DND-41 (cell line): ENCODE data around the gene ANO2.

Experiments
- ATAC-seq: fragments of 200-7000 bp; cut with Tn5 transposase; 3 replicates; pipeline ENCODE4 v1.9.1; 2021; ENCODE audit warnings: low read depth; ENCODE audit not compliant: insufficient read depth
- DNase-seq: peaks from one replicate; pipeline ENCODE4 v3.0.0-alpha.2; 2020
- H2AFZ ChIP-seq: 2 replicates; pipeline ENCODE4 v1.6.0; 2012; ENCODE audit warnings: low read depth, low read length
- H3K27ac ChIP-seq: 2 replicates; pipeline ENCODE4 v1.5.1; 2012; ENCODE audit warnings: low read length, inconsistent platforms
- H3K27me3 ChIP-seq: fragments of 200-600 bp; sonication (generic); 2 replicates; pipeline ENCODE4 v1.6.0; 2012; ENCODE audit warnings: low read length, mild to moderate bottlenecking, inconsistent platforms; ENCODE audit not compliant: insufficient read depth, poor library complexity
- H3K36me3 ChIP-seq: 2 replicates; pipeline ENCODE4 v1.5.1; 2012; ENCODE audit warnings: low read length, inconsistent platforms; ENCODE audit not compliant: insufficient read depth
- H3K4me1 ChIP-seq: 2 replicates; pipeline ENCODE4 v1.5.1; 2012; ENCODE audit warnings: mild to moderate bottlenecking, low read length; ENCODE audit not compliant: insufficient read depth
- H3K4me2 ChIP-seq: 2 replicates; pipeline ENCODE4 v1.6.0; 2012; ENCODE audit warnings: mild to moderate bottlenecking, moderate library complexity, low read length, inconsistent platforms; ENCODE audit not compliant: insufficient read depth
- H3K4me3 ChIP-seq, 2 experiments: fragments of 200-600 bp in 1 of 2; shearing (Covaris generic) in 1 of 2; 2 replicates each; pipeline ENCODE4 v1.5.1; 2012 to 2016; ENCODE audit warnings: inconsistent platforms in 2 of 2, low read length in 2 of 2, mild to moderate bottlenecking in 2 of 2, low read depth in 1 of 2, moderate library complexity in 1 of 2
- H3K79me2 ChIP-seq: 2 replicates; pipeline ENCODE4 v1.6.0; 2012; ENCODE audit warnings: low read length, inconsistent platforms; ENCODE audit not compliant: insufficient read depth
- H3K9ac ChIP-seq: 2 replicates; pipeline ENCODE4 v1.6.0; 2012; ENCODE audit warnings: low read depth, mild to moderate bottlenecking, inconsistent platforms, low read length, moderate library complexity
- H3K9me3 ChIP-seq: 2 replicates; pipeline ENCODE4 v1.5.1; 2012; ENCODE audit warnings: low read length, moderate library complexity, mild to moderate bottlenecking, inconsistent platforms; ENCODE audit not compliant: insufficient read depth, severe bottlenecking
- H4K20me1 ChIP-seq: 2 replicates; pipeline ENCODE4 v1.6.0; 2012; ENCODE audit warnings: low read length; ENCODE audit not compliant: insufficient read depth
- EZH2 ChIP-seq: IDR thresholded peaks from 3 replicates; pipeline ENCODE4 v1.6.1; 2012; ENCODE audit warnings: borderline replicate concordance, low read depth, mild to moderate bottlenecking, moderate library complexity, low read length, inconsistent platforms; ENCODE audit not compliant: severe bottlenecking
- TF ChIP-seq, protein P1 (sequence below): IDR thresholded peaks from 2 replicates; pipeline ENCODE4 v1.5.1; 2012; ENCODE audit warnings: borderline replicate concordance, low read length, moderate library complexity, mild to moderate bottlenecking; ENCODE audit not compliant: poor library complexity, severe bottlenecking; ENCODE audit errors: extremely low read depth

The ANO2 gene

DNA sequence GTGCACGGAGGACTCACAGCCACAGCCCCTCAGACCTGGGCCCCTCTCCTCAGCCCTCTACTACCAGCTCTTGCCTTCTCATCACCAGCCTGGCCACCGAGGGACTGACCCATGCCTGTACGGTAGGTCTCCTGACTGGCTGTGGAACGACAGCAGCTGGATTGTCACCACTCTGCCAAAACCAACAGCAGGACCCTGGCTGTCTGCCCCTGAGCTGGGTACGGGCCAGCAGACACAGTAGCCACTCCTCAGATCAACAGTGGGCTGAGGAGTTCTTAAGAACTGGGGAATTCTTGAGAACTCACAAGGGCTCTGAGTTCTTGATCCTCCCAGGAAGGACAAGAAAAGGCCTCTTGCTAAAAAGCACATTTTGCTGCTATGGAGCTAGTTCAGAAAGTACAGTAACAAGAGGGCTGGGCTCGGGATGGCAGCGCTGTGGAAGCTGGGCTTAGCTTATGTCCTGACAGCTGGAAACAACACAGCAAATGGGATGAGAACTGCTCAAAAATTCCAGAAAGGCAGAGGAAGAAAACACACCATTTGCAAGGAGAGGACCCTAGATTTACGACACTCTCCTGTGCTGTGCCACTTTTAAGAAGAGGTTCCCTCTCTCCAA is 176.4 kb downstream of the ANO2 start:
- Histone ChIP-seq H3K9ac (no peak overlapping the region), H3K4me2 (no peak overlapping the region), H3K79me2 (no peaks in the 10 kb centered on the region), H2AFZ (no peak overlapping the region), H3K27me3 (peaks cover 21% of the 10 kb centered on the region), H4K20me1 (no peaks in the 10 kb centered on the region), H3K4me1 (no peaks in the 10 kb centered on the region), H3K27ac (no peak overlapping the region), H3K4me3 (no peak overlapping the region), H3K9me3 (no peaks in the 10 kb centered on the region), H3K36me3 (no peaks in the 10 kb centered on the region)
- ATAC-seq (no peak), DNase-seq (no peak)
- no peak for TF ChIP-seq EZH2
- TF ChIP-seq, protein P1, sequence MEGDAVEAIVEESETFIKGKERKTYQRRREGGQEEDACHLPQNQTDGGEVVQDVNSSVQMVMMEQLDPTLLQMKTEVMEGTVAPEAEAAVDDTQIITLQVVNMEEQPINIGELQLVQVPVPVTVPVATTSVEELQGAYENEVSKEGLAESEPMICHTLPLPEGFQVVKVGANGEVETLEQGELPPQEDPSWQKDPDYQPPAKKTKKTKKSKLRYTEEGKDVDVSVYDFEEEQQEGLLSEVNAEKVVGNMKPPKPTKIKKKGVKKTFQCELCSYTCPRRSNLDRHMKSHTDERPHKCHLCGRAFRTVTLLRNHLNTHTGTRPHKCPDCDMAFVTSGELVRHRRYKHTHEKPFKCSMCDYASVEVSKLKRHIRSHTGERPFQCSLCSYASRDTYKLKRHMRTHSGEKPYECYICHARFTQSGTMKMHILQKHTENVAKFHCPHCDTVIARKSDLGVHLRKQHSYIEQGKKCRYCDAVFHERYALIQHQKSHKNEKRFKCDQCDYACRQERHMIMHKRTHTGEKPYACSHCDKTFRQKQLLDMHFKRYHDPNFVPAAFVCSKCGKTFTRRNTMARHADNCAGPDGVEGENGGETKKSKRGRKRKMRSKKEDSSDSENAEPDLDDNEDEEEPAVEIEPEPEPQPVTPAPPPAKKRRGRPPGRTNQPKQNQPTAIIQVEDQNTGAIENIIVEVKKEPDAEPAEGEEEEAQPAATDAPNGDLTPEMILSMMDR = no peak

DNA sequence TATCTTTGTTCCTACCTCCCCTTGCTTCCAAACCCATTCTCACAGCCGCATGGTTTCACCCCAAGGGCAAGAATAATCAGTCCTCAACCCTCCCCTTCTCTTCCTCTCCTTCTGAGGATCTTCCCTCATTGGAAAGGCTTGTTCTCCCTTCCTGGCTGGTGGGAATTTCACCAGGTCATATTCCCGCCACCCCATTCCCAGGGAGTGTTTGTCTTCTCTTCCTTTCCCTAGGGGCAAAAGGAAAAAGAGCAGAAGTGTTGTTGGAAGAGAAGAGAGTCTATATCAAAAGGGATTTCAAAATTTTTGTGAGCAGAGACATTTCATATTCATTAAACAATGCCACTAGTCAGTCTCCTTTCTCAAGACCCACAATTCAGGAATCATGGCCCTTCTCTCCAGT is 176.9 kb downstream of the ANO2 start:
- DNase-seq (no peak), ATAC-seq (no peak)
- H2AFZ ChIP-seq = no peak overlapping the region
- no peaks in the 10 kb centered on the region for H4K20me1 ChIP-seq
- TF ChIP-seq EZH2 = no peak
- TF ChIP-seq, protein P1 = no peak
- no peak overlapping the region for H3K4me2 ChIP-seq
- no peak overlapping the region for H3K27ac ChIP-seq
- H3K4me1 ChIP-seq = no peaks in the 10 kb centered on the region
- H3K4me3 ChIP-seq = no peak overlapping the region
- no peak overlapping the region for H3K9ac ChIP-seq
- no peaks in the 10 kb centered on the region for H3K9me3 ChIP-seq
- H3K79me2 ChIP-seq = no peaks in the 10 kb centered on the region
- H3K27me3 ChIP-seq = peaks cover 17% of the 10 kb centered on the region
- no peaks in the 10 kb centered on the region for H3K36me3 ChIP-seq

DNA sequence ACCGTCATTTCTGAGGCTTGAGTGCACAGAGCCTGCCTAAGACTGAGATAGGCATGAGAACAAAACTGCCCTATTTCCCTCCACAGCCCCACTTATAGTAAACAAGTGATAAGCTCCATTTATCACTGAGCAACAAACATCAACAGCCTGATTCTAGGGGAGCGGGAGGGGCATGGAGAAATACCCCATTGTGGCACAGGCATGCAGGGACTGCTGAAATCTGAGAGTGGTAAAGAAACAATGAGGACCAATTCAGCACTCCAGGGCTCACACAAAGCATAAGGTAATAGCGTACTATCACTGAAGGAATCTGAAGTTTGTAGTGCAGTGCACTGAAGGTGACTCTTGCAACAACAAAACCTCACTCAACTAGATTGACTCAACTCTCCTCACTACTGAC is 186.7 kb downstream of the ANO2 start:
- H3K4me3 ChIP-seq = no peak overlapping the region
- TF ChIP-seq, protein P1 = no peak
- TF ChIP-seq EZH2 = no peak
- no peak overlapping the region for H3K4me2 ChIP-seq
- no peak overlapping the region for H3K9ac ChIP-seq
- no peaks in the 10 kb centered on the region for H3K36me3 ChIP-seq
- H3K79me2 ChIP-seq = no peaks in the 10 kb centered on the region
- no peaks in the 10 kb centered on the region for H3K9me3 ChIP-seq
- no peaks in the 10 kb centered on the region for H4K20me1 ChIP-seq
- no peak for DNase-seq
- no peak for ATAC-seq
- H2AFZ ChIP-seq = no peak overlapping the region
- no peak overlapping the region for H3K27ac ChIP-seq
- H3K27me3 ChIP-seq = peaks cover 14% of the 10 kb centered on the region
- no peaks in the 10 kb centered on the region for H3K4me1 ChIP-seq

DNA sequence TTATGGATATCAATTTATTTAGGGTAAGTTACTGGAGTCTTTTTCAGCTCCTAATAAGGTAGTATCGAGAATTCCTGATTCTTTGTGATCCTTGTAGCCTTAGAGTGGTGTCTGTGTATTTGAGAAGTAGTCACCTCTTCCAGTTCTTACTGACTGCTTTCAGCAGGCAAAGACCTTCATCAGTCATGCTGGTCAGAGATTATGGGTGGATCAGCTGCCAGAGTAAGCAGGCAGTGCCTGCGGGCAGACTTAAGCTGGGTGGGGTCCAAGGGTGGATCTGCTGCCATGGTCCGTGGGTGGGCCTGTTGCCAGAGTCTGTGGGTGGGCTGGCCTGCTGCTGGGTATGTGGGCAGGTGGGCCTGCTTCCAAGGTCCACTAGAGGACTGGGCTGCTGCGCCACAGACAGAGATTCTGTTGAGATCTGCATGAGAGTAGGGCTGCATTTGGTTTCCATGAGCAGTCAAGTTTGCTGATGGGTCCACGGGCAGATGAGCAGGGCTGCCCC is 188.7 kb downstream of the ANO2 start:
- no peaks in the 10 kb centered on the region for H3K36me3 ChIP-seq
- no peaks in the 10 kb centered on the region for H3K79me2 ChIP-seq
- no peak overlapping the region for H3K4me3 ChIP-seq
- no peaks in the 10 kb centered on the region for H3K4me1 ChIP-seq
- DNase-seq (no peak), ATAC-seq (no peak)
- no peak overlapping the region for H2AFZ ChIP-seq
- no peak overlapping the region for H3K27ac ChIP-seq
- H3K4me2 ChIP-seq = no peak overlapping the region
- H3K9me3 ChIP-seq = no peaks in the 10 kb centered on the region
- no peaks in the 10 kb centered on the region for H4K20me1 ChIP-seq
- no peak for TF ChIP-seq EZH2
- TF ChIP-seq, protein P1 = no peak
- no peak overlapping the region for H3K9ac ChIP-seq
- H3K27me3 ChIP-seq = peaks cover 13% of the 10 kb centered on the region
